NCI-H2196 treated with DMSO at 0.1 percent for 48 hours (cell line): Measurements from ENCODE around the gene YTHDC2.
"Not testable (repeated sequence)": the region's sequence is repeated elsewhere in the genome, so short reads cannot be mapped to it uniquely, and the experiment has no call there.

ENCODE experiments used
- DNase-seq: peaks from one replicate; lab custom pipeline; 2025; ENCODE audit not compliant: unreplicated experiment; lab: John Stamatoyannopoulos, UW

YTHDC2 gene

DNA sequence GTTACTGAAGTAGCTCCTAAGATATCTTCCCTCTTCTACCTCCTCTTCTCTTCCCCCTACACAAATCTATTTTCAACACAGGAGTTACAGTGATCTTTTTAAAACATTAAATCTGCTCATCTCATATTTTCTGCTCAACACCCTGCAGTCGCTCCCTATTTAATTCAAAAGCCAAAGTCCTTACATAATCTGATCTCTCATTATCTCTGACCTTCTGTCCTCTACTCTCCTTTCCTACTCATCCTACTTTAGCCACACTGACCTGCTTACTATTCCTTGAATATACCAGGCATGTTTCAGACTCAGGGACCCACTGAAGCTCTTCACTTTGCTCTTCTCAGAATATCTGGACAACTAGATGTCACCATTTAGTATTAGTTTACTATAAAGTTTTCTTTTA lies 87.9 kb downstream of the YTHDC2 start:
- DNase-seq, result no peak

DNA sequence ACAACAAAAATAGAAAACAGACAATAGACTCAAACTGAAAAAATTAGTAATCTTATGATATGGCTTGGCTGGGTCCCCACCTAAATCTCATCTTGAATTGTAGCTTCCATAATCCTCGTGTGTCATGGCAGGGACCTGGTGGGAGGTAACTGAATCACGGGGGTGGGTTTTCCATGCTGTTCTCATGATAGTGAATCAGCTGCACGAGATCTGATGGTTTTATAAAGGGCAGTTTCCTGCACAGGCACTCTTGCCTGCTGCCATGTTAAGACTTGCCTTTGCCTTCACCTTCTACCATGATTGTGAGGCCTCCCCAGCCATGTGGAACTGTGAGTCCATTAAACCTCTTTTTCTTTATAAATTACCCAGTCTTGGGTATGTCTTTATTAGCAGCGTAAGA lies 89.8 kb downstream of the YTHDC2 start:
- DNase-seq, result not testable (repeated sequence)

DNA sequence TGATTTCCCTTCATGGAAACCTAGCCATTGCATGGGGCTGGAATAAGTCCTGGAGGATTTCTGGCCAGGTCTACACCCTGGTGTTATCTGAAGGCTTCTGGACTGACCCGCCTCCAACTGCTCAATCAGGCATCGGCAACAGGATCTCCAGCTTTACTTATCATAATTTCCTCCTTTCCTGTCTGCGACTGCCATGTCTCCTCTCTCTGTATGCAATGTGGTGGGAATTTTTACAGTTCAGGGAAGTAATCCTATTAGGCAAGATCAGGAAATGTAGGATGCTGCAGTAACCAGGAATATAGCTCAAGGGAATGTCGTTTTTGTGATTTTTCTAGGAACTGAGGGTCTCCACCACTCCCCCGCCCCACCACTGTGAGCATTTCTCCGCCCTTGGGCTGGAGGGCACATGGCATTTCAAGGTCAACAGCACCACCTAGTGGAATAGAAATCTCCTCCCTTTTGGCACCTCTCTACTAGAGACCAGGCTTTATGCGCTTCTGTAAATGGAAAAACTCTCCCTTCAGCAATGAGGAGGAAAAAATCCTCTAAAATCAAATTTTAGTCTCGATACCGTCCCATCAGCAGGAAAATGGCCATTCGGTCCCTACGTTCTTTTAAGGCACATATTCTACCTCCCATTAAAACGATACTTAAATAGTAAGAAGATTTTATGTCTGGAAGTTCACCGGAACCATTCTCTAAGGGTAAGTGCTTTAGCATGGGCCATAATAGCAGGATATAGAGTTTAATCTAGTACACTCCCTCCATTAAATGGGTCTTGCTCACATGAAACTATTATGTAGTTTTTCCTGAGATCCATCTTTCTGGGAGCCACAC lies 93.0 kb downstream of the YTHDC2 start:
- peak; percentile 9 for DNase-seq

DNA sequence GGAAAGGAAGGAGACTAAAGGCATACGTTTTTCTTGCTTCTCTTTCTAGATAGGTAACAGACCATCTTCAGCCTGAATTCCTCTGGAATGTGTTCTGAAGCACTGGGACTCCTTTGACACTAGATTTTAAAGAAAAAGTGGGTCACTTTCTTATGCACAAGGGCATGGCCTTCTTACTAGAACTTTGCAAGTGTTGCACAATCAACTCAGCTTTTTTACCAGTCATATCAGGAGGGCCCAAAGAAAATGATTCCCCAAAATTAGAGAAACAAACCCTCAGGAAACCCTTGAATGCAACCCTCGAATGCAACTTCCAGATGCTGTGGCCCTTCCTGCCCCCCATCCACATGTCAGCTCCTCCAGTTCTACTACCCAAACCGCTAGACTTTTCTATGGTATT lies 93.9 kb downstream of the YTHDC2 start:
- no peak for DNase-seq

DNA sequence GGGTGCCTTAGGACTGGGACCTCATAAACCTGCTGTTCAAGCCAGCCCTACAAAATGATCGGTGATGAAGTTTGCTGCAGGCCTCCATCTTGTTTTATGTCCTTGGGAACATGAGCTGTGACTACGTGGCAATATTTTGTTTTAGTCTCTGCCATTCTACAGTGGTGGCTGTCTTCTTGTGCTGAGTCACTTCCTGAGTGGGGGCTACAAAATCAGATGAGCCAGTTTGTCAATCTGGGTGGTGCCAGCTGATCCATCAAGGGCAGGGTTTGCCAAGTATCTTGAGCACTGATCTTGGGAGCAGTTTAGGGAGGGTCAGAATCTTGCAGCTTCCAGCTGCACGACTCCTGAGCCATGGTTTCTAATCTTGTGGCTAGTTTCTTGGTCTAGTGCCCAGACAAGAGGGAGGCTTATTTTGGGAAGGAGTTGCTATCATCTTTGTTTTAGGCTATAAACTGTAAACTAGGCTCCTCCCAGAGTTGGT lies 94.7 kb downstream of the YTHDC2 start:
- no peak for DNase-seq

DNA sequence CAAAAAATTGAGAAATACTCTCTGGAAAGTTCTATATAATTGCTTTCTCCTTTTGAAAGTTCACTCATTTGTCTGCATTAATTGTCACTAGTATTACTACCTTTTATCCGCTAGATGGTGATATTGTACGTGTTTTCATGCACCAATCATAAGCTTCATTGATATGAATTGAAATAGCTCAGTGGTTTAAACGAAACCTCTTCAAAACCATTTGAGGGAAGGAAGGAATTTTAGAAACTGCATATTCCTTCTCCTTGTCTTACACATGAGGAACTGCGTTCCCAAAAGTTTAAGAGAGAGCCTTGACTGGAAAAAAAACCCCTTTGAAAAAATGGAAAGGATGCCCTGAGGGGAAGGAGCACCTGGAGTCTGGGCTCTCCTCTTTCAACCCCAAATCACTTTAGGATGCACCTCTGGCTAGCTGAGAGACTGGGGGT lies 98.6 kb downstream of the YTHDC2 start:
- DNase-seq, result peak; percentile 22

DNA sequence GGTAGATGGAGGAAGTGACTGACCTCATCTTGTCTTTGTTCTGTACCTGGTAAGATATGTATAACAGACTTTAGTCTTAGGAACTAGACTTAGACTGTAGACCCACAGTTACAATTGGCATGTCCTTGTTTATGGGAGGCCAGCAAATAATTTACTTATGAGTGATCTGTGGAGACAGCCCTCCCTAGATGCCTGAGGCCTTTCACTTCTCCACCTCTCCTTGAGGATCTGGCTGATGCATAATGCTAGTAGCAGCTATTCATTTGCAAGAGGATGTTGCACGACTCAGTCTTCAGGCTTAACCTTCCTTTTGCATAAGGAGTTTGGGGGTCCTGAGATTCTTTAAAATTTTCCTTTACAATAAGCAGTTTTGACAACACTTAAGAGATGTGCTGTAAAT lies 100.7 kb downstream of the YTHDC2 start:
- DNase-seq, result no peak

GRCh38 chr5:113615708-113616107 lies 102.2 kb downstream of the YTHDC2 start:
- no peak for DNase-seq

- no peak for DNase-seq
Observed at GRCh38 chr5:113617191-113617796, 103.8 kb downstream of the YTHDC2 start.

- no peak for DNase-seq
Observed at GRCh38 chr5:113632996-113633395, 119.5 kb downstream of the YTHDC2 start.

DNA sequence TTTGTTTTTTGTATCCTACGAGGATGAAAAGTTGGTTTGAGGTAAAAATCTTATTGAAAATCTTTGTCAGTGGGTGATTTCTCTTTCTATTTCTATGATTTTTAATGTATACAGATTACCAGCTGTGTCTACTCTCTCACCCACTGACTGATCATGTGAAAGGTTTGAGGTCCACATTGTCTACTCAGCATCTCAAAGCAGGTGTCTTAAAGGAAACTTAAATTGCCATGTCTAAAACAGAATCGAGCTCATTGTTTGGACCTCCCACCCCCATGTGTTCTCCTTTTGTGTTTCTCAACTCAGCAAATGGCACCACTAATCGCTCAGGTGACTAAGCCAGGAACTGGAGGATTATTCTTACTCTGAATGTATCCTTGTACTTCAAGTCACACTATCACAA lies 121.5 kb downstream of the YTHDC2 start:
- no peak for DNase-seq

- no peak for DNase-seq
Observed at GRCh38 chr5:113641715-113642114, 128.2 kb downstream of the YTHDC2 start.
